ENCODE results near the gene TMEM170A.

Gene TMEM170A

DNA sequence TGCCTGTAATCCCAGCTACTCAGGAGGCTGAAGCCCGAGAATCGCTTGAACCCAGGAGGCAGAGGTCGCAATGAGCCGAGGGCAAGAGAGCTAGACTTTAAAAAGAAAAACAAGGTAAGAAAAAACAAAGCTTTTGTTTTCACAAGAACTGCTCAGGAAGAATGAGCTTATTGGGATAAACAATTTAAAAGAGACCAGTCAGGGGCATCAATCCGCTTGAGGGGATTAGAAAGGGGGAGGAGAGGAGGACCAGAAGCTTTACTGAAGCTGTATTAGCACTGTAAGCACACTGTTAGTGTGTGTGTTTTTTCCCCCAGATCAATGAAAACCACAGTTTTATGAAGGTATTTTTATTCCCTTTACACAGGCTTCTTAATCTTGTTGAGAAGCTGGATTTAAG, 8.8 kb downstream of the TMEM170A start:
- no peak for DNase-seq (ENCODE audit: low read depth)
- in situ Hi-C loops (cut with HindIII; ENCODE audit: low sequenced_read_pairs): loop anchor here (25.0 kb wide), 1 partner anchor 307 kb away; no protein-coding TSS in a partner anchor
- no peak overlapping the region for H3K4me3 ChIP-seq (ENCODE audit: low read depth, low read length)
- TF ChIP-seq, protein P1, sequence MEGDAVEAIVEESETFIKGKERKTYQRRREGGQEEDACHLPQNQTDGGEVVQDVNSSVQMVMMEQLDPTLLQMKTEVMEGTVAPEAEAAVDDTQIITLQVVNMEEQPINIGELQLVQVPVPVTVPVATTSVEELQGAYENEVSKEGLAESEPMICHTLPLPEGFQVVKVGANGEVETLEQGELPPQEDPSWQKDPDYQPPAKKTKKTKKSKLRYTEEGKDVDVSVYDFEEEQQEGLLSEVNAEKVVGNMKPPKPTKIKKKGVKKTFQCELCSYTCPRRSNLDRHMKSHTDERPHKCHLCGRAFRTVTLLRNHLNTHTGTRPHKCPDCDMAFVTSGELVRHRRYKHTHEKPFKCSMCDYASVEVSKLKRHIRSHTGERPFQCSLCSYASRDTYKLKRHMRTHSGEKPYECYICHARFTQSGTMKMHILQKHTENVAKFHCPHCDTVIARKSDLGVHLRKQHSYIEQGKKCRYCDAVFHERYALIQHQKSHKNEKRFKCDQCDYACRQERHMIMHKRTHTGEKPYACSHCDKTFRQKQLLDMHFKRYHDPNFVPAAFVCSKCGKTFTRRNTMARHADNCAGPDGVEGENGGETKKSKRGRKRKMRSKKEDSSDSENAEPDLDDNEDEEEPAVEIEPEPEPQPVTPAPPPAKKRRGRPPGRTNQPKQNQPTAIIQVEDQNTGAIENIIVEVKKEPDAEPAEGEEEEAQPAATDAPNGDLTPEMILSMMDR (IDR thresholded peaks at IDR 0.05; ENCODE audit: low read depth, low read length, missing control alignments): no peak

DNA sequence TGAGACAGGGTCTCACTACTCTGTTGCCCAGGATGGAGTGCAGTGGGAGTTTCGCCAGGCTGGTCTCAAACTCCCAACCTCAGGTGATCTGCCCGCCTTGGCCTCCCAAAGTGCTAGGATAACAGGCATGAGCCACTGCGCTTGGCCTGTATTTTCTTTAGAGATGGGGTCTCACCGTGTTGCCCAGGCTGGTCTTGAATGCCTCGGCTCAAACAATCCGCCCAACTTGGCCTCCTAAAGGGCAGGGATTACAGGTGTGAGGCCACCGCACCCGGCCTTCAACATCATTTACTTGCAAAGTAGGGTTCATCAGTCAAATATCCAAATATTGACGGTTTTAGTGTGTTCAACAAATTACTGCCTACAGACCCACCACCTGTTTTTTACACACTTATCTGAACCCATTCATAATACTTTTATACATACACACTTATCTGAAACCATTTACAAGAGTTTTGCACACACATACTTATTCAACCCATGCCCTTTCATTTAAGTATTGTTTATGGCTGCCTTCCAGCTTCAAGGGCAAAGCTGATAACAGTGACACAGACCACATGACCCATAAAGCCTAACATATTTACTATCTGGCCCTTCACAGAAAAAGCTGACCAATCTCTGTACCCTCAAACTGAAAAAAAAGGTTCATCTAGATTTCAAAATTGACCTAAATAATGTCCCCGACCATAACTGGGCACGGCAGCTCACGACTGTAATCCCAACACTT, 11.9 kb downstream of the TMEM170A start:
- in situ Hi-C loops (cut with HindIII; ENCODE audit: low sequenced_read_pairs): loop anchor here (25.0 kb wide), 1 partner anchor 310 kb away; no protein-coding TSS in a partner anchor
- H3K4me3 ChIP-seq (ENCODE audit: low read depth, low read length): no peak overlapping the region
- TF ChIP-seq, protein P1 (IDR thresholded peaks at IDR 0.05; ENCODE audit: low read depth, low read length, missing control alignments): no peak
- DNase-seq (ENCODE audit: low read depth): no peak

DNA sequence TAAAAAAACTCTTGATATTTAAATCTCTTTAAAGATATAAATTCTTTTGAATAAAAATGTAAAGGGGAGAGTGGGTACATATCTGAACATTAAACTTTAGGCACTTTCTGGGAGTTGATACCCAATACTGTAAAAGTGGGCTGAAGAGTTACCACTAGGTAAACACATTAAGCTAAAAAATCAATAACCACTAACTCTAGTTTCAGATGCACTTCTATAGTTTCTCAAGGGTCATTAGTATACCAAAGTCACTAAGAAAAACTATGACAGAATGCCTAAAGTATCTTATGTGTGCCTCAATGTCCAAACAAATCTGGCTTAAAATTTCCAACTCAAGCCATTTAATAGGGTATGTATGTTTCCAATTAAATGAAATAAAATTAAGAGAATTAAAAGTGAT, 18.1 kb downstream of the TMEM170A start:
- no peak for DNase-seq (ENCODE audit: low read depth)
- in situ Hi-C loops (cut with HindIII; ENCODE audit: low sequenced_read_pairs): no loop called here
- TF ChIP-seq, protein P1 (IDR thresholded peaks at IDR 0.05; ENCODE audit: low read depth, low read length, missing control alignments): no peak
- no peak overlapping the region for H3K4me3 ChIP-seq (ENCODE audit: low read depth, low read length)

DNA sequence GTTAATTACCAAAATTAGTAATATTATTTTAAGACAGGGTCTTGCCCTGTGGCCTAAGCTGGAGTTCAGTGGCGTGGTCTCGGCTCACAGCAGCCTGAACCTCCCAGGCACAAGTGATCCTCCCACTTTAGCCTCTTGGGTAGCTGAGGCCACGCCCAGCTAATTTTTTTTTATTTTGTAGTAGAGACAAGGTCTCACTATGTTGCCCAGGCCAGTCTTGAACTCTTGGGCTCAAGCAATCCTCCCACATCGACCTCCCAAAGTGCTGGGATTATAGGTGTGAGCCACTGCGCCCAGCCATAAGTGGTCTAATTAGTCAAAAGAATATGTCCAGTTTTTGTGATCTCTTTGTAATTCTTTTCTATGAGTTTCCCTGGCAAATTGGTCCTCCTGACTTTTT, 19.2 kb downstream of the TMEM170A start:
- no peak for DNase-seq (ENCODE audit: low read depth)
- H3K4me3 ChIP-seq (ENCODE audit: low read depth, low read length): no peak overlapping the region
- TF ChIP-seq, protein P1 (IDR thresholded peaks at IDR 0.05; ENCODE audit: low read depth, low read length, missing control alignments): no peak
- in situ Hi-C loops (cut with HindIII; ENCODE audit: low sequenced_read_pairs): no loop called here

DNA sequence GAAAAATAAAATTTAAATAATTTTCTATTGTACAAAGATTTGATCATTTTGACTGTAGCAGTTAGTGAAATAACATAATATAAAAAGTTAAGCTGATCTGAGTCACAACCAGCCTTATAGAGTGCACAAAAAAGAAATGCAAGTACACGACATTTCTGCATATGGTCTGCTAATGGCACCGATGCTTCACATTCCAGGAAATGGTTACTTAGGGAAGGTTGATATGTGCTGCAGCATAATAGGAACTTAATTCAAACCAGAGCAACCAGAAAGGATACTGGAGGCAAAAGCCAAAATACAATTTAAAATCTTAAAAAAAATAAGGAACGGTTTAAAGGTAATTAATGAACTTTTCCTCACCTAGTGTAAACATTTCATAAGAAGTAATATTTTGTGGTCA, 21.2 kb downstream of the TMEM170A start:
- no peak overlapping the region for H3K4me3 ChIP-seq (ENCODE audit: low read depth, low read length)
- in situ Hi-C loops (cut with HindIII; ENCODE audit: low sequenced_read_pairs): no loop called here
- DNase-seq (ENCODE audit: low read depth): no peak
- TF ChIP-seq, protein P1 (IDR thresholded peaks at IDR 0.05; ENCODE audit: low read depth, low read length, missing control alignments): no peak

DNA sequence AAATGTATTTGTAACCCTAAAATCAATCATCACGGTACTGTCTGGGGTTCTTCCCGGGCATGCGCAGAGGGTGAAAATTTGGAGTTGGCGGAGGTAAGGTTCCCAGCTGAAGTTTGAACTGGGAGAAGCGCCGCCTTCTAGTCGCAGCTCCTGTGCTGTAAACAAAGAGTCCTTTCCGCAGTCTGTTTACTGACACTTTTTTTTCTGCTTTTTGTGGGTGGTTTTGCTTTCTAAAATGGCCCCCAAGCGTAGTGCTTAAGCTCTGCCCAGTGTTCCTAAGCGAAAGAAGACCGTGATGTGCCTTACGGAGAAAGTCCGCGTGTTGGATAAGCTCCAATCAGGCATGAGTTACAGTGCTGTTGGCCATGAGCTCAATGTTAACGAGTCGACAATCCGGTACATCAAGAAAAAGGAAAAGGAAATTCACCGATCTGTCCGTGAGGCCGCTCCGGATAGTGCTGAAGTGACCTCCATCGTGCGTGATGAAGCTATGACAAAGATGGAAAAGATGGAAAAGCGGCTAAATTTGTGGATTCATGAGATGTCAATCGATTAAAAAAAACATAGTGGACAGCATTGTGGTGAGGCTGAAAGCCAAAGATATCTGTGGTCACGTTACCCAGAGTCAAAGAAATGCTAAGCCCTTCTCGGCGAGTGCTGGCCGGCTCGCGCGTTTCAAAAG, 30.6 kb downstream of the TMEM170A start:
- in situ Hi-C loops (cut with HindIII; ENCODE audit: low sequenced_read_pairs): no loop called here
- TF ChIP-seq, protein P1 (IDR thresholded peaks at IDR 0.05; ENCODE audit: low read depth, low read length, missing control alignments): no peak
- DNase-seq (ENCODE audit: low read depth): peak; percentile 93
- peak overlapping the region; percentile 95 for H3K4me3 ChIP-seq (ENCODE audit: low read depth, low read length)
